ENCODE measurements around the gene TLR10.
A peak's percentile ranks its signal among the peaks of the same experiment; 100 is the strongest.
"Not testable (repeated sequence)": the region's sequence is repeated elsewhere in the genome, so short reads cannot be mapped to it uniquely, and the experiment has no call there.

TLR10 gene, protein sequence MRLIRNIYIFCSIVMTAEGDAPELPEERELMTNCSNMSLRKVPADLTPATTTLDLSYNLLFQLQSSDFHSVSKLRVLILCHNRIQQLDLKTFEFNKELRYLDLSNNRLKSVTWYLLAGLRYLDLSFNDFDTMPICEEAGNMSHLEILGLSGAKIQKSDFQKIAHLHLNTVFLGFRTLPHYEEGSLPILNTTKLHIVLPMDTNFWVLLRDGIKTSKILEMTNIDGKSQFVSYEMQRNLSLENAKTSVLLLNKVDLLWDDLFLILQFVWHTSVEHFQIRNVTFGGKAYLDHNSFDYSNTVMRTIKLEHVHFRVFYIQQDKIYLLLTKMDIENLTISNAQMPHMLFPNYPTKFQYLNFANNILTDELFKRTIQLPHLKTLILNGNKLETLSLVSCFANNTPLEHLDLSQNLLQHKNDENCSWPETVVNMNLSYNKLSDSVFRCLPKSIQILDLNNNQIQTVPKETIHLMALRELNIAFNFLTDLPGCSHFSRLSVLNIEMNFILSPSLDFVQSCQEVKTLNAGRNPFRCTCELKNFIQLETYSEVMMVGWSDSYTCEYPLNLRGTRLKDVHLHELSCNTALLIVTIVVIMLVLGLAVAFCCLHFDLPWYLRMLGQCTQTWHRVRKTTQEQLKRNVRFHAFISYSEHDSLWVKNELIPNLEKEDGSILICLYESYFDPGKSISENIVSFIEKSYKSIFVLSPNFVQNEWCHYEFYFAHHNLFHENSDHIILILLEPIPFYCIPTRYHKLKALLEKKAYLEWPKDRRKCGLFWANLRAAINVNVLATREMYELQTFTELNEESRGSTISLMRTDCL

DNA sequence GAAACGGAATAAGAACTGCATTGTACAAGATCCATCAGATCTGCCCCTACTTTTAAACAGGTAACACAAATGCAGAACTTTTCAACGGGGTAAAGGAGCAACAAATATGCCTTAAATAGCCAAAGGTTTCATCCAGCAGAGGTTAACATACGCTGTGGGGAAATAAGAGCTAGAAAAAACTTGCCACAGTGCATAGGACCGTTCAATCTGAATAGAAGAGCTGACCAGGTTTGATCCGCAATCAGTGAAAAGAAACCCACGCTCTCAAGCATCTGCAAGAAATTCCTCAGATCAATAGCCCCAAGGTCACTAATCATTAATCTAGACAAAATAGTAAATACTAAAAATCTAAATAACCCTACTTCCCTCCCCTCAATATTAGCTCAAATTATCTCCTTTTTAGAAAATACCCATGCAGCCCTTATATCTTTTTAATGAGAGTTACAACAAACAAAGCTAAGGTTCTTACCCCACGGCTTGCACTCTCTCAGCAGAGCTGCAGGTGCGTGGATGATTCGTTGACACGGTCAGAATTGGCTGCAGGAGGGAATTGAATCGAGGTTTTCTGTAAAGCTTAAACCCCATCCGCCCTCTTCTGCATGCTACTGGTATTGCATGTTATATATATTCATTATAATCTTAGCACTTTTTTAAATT, at the start of gene TLR10:
Gene TLR10, minus strand, starts transcription at position 539 of the 657 bp plus-strand sequence. CDS start 7,400 bp downstream, outside the sequence.
- DNase-seq (peak; percentile 39), ATAC-seq (peak; percentile 56)

DNA sequence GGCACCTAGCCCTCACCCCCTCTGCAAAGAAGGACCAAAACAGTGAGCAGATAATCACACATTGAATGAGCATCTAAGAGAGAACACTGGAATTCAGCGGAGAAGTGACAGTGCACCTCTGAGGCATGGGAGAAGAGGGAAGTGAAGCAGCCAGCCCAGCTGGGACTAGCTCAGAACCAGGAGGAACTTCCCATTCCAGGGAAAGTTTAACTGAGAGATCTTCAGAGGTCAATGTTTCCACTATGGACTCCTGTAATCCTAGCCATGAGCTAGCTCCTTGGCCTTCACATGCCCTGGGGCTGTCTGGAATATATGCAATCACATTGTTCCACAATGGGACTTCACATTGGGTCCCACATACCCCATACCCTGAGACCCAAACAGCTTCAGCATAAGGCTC, 49.4 kb upstream of the TLR10 start:
- DNase-seq (no peak), ATAC-seq (no peak)

DNA sequence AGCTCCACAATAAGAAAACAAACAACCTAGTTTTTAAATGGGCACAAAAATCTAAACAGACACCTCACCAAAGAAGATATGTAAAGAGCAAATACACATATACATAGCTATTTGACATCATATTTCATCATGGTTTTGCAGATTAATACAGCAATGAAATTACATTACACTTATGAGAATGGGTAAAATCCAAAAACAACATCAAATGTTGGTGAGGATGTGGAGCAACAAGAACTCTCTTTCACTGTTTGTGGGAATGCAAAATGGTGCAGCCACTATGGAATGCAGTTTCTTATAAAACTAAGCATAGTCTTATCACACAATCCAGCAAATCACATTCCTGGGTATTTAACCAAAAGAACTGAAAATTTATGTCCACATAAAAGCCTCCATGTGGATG, 48.9 kb upstream of the TLR10 start:
- no peak for ATAC-seq
- no peak for DNase-seq

DNA sequence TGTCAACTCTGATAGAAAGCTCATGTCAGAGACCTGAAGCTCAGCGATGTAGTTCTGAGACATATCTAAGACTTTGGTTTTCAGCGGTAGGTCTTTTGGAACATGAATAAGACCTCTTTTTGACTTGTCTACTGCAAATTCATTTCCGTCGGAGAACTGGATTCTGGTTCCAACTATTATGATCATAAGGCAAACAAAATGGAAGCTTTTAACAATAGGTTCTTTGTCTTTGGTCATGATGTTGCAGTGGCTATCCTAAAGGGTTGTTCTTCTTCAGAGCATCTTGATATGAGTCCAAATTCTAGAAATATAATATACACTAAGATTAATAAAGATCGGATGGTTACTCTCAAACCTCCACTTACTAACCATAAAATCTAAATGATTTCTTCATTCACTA, 46.4 kb upstream of the TLR10 start:
- no peak for DNase-seq
- no peak for ATAC-seq

DNA sequence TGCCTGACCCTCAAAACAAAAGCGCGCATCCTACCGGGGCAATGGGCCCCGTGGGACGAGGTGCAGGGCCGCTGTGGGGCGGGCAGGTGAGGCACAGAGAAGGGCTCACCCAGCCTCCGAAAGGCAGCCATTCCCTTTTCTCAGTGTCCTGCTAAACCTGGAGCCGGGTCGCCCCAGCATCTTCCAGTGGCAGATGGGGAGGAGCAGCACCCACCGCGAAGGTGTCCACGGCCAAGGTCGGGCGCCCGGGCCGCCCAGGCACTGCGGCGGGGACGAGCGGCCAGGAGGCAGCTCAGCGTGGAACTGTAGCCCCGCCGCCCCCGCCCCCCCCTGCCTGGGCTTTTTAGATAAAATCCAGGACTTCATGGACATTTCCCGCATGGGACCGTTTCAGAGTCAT, 41.0 kb upstream of the TLR10 start:
- no peak for DNase-seq
- ATAC-seq: no peak

DNA sequence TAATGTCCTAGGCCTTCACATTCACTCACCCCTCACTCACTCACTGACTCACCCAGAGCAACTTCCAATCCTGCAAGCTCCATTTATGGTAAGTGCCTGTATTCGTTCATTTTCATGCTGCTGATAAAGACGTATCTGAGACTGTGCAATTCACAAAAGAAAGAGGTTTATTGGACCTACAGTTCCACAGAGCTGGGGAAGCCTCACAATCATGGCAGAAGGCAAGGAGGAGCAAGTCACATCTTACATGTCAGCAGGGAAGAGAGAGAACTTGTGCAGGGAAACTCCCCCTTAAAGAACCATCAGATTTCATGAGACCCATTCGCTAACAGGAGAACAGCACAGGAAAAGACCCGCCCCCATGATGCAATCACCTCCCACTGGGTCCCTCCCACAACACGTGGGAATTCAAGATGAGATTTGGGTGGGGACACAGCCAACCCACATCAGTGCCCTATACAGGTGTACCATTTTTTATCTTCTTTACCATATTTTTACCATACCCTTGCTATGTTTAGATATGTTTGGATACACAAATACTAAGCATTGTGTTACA, 40.0 kb upstream of the TLR10 start:
- ATAC-seq (no peak), DNase-seq (no peak)

DNA sequence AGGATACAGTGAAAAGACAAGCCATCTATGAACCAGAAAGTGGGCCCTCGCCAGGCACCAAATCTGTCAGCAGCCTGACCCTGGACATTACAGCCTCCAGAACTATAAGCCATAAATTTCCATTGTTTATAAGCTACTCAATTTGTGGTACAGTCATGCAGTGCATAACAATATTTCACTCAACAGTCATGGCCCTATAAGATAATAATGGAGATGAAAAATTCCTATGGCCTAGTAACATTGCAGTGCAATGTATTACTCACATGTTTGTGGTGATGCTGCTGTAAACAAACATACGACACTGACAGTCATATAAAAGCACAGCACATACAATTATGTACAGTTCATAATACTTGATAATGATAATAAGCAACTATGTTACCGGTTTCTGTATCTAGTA, 38.9 kb upstream of the TLR10 start:
- no peak for DNase-seq
- ATAC-seq: no peak

DNA sequence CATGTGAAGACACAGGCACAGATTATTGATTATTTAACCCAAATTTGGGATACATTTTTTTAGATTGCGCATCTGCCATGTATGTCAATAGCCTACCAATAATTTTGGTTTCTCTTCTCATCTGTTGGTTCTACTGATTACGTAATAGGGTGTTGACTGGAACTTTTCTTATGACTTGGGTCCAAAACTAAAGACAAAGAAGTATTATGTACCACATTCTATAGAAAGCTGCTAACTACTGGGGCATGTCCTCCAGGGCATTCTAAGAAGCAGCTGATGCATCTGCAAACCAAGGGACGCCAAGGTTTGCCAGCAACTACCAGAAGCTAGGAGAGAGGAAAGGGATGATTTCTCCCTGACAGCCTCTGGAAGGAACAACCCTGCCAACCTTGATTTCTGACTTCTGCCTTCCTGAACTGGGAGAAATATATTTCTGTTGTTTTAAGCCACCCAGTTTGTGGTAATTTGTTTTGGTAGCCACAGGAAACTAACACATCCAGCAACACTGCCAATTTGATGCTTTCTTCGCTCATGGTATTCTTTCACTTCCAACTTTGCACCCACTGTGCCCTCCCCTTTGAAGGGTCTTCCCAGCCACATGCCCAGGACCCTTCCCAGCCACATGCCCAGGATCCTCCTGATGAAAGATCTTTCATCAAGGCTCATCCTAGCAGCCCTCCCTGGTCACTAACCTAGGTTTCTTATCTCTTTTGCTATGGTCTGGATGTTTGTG, 37.7 kb upstream of the TLR10 start:
- no peak for DNase-seq

DNA sequence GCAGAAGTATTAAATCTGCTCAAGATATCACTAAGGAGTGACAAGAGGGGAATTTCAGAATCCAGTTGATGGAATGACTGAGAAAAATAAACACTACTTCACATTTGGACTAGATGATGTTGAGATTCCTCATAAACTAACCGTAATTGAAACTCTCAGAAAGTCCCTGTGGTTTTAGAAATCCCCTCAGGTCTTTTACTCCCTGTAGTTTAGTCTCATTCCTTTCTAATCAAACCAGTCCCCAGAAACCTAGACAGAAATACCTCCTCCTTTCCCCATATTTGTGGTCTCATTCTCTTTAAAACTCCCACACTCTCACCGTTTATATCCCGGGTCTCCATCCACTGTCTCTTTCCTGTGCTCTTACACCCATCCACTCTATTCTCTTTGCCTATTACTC, 36.8 kb upstream of the TLR10 start:
- ATAC-seq (peak; percentile 37), DNase-seq (no peak)

More for the DNA sequence above, 37.7 kb upstream of the TLR10 start:
- no peak for ATAC-seq

DNA sequence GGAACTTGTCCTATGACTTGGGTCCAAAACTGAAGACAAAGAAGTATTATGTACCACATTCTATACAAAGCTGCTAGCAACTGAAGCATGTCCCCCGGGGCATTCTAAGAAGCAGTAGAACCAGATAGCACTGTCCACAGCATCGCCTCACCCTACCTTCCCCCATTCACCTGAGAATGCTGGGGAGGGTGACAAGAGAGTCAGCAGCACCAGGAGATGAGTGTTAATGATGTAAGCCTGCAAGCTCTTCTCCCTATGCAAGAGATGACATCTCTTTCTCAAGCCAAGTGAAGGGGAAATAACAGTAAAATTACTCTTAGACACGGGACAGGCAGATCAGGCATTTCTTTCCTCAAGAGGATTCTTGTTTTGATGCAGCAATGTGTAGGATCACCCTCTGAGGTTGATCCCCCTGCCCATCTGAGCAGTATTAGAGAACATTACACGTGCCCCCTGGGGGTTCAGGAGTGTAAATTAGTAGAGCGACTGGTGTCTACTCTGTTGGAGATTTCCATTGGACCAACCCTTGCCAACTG, 35.7 kb upstream of the TLR10 start:
- no peak for DNase-seq
- ATAC-seq: peak; percentile 48

DNA sequence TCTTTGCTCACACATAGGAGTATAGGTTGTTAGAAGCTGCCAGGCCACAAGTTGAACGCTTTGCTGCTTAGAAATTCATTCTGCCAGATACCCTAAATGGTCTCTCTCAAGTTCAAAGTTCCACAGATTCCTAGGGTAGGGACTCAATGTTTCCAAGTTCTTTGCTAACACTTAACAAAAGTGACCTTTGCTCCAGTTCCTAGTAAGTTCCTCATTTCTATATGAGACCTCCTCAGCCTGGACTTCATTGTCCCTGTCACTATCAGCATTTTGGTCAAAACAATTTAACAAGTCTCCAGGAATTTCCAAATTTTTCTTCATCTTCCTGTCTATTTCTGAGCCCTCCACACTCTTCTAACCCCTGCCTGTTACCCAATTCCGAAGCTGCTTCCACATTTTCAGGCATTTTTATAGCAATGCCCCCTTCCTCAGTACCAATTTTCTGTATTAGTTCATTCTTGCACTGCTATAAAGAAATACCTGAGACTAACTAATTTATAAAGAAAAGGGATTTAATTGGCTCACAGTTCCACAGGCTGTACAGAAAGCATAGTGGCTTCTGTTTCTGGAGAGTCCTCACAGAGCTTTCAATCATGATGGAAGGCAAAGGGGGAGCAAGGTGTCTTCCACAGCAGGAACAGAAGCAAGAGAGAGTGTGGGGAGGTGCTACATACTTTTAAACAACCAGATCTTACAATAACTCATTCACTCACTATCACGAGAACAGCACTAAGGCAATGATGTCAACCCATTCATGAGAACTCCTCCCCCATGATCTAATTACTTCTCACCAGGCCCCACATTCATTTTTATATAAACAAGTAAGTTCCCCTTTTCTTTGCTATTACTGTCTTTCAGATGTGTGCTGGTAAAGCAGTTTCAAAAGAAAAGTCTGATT, 33.3 kb upstream of the TLR10 start:
- ATAC-seq (no peak), DNase-seq (no peak)

DNA sequence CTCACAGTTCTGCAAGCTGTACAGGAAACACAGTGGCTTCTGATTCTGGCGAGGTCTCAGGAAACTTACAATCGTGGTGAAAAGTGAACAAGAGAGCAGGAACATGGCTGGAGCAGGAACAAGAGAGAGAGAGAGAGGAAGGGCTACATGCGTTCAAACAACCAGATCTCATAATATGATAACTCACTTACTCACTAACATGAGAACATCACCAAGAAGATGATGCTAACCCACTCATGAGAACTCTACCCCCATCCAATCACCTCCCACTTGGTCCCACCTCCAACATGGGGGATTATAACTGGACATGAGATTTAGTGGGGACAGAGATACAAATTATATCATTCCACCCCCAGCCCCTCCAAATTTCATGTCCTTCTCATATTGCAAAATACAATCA, 31.6 kb upstream of the TLR10 start:
- no peak for DNase-seq
- ATAC-seq: no peak

DNA sequence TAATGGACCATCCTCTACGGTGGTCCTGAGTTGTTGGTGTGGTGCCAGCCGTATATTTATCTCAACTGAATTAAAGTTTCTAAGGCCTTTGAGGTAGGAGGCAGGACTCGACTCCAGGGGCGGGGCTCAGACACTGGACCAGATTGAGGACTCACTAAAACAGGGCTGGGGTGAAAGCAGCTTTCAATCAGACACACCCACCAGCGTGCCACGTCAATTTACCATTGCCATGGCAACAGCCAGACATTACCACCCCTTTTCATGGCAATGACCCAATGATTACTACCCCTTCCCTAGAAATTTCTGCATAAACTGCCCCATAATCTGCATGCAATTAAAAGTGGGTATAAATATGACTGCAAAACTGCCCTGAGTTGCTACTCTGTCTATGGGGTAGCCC, 28.5 kb upstream of the TLR10 start:
- no peak for ATAC-seq

DNA sequence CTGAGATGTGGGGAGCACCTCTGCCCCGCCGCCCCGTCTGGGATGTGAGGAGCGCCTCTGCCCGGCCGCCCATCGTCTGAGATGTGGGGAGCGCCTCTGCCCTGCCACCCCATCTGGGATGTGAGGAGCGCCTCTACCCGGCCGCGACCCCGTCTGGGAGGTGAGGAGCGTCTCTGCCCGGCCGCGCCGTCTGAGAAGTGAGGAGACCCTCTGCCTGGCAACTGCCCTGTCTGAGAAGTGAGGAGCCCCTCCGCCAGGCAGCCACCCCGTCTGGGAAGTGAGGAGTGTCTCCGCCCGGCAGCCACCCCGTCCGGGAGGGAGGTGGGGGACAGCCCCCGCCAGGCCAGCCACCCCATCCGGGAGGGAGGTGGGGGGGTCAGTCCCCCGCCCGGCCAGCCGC, 24.7 kb upstream of the TLR10 start:
- not testable (repeated sequence) for DNase-seq, ATAC-seq

More for the DNA sequence above, 28.5 kb upstream of the TLR10 start:
- no peak for DNase-seq

DNA sequence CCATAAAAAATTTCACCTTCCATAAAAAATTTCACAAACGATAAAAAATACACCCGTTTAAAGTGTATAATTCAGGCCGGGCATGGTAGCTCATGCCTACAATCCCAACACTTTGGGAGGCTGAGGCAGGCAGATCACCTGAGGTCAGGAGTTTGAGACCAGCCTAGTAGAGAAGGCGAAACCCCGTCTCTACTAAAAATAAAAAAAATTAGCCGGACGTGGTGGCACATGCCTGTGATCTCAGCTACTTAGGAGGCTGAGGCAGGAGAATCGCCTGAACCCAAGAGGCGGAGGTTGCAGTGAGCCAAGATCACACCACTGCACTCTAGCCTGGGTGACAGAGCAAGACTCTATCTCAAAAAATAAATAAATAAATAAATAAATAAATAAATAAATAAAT, 23.5 kb upstream of the TLR10 start:
- DNase-seq, ATAC-seq: not testable (repeated sequence)

DNA sequence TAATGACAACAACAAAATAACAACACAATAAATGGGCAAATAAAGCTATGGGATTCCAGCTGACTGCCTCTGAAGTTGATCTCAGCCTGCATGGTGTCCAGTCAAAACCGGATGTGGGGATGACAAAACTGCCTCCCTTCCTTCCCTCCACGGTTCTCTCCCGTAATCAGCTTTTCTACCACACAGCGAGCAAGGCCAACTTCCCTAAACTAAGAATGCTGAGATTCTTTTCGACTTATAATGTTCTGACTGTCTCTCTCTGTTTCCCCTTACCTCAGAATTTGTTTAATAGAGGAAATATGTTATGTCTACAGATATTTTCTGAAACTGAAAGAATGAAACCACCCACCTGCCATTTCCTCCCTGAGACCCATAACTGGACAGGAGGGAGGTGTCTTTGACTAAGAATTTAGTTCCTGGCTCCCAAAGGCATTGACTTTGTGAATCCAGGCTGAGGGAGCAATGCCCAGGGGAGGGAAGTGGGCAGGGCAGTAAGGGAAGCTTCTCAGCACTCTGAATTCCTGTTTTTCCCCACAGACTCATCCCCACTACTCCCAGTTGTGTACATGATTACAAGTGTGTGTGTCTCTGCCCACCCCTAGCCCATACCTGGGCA, 22.8 kb upstream of the TLR10 start:
- peak; percentile 47 for ATAC-seq
- DNase-seq: peak; percentile 42

DNA sequence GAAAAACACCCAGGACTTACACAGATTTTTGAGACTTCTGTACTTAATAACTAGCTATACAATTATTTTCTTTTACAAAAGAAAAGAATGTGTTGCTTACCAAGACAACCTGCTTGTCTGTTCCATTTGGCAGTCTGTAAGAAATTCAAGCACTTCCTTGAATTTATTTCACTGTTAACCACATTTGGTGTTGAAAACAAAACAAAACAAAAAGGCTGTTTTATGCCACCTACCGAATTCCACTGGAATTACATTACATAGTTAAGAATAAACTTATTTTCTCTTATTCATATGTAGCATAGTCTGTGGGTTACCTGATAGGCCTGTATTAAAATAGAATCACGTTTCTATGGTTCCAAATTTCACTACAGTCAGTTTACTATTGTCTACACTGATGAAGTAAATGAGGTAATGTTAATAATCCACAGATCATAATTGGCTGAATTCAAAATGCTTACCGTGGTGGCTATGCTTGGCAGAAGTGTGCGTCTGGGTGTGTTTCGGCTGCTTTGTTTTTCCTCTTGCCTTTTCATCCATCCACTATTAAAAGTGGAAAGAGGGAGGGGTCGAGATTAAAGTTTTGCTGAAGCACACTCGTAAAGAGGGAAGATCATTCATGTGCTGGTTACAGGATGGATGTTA, 22.0 kb upstream of the TLR10 start, which contains the start of gene TLR1:
Gene TLR1, minus strand, starts transcription at position 138 of the 642 bp plus-strand sequence. CDS start 5,960 bp downstream, outside the sequence.
- peak; percentile 21 for ATAC-seq
- no peak for DNase-seq

DNA sequence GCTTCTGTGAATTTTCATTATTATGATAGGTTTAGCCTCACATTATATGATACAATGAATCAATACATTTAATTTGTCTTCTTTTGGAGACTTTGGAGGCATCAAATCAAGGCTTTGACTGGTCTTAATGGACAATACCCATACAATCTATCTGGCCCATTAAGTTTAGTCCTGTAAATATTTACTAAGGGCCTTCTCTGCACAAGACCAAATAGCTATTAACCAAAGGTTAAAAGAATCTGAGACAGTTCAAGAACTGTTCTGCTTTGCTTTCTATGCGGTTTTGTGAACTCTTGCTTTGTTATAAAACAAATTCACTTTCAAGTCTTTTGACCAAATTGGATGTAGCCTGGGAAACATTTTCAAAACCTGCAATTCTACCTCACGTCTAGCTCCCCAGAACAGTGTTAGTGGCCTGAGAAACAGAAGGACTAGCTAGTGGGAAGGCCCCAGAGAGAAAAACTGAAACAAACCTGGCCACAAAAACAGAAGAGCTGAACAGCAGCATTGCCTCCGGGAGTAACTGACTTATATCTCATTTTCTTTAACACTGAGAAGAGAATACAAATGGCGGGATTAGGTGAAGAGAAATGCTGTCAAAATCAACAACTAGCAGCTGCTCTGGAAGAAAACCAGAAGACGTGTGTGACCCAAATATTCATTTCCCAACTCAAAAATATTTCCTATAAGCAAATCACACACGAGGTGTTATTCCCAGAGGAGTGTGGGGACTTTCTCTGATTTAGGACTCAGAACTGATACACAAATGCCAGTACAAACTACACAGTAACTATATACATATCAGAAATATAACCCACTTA, 21.3 kb upstream of the TLR10 start:
- DNase-seq (peak; percentile 25), ATAC-seq (peak; percentile 89)
